ENCODE results near the gene PPP1CB.
"Not testable (repeated sequence)": the region's sequence is repeated elsewhere in the genome, so short reads cannot be mapped to it uniquely, and the experiment has no call there.

The PPP1CB gene

DNA sequence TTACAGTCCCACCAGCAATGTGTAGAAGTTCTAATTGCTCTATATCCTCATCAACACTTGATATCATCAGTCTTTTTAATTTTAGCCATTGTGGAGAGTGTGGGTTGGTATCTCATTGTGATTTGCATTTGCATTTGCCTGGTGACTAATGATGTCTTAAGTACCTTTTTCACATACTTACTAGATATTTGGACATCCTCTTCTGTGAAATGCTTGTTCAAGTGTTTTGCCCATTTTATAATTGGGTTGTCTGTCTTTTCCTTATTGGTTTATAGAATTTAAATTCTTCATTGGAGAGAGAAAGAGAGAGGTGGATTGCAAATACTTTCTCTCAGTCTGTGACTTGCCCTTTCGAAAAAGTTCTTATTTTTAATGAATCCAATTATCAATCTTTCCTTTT is 14.0 kb upstream of the PPP1CB start:
- no peak for DNase-seq (ENCODE audit: low read depth)
- TF ChIP-seq, protein P1, sequence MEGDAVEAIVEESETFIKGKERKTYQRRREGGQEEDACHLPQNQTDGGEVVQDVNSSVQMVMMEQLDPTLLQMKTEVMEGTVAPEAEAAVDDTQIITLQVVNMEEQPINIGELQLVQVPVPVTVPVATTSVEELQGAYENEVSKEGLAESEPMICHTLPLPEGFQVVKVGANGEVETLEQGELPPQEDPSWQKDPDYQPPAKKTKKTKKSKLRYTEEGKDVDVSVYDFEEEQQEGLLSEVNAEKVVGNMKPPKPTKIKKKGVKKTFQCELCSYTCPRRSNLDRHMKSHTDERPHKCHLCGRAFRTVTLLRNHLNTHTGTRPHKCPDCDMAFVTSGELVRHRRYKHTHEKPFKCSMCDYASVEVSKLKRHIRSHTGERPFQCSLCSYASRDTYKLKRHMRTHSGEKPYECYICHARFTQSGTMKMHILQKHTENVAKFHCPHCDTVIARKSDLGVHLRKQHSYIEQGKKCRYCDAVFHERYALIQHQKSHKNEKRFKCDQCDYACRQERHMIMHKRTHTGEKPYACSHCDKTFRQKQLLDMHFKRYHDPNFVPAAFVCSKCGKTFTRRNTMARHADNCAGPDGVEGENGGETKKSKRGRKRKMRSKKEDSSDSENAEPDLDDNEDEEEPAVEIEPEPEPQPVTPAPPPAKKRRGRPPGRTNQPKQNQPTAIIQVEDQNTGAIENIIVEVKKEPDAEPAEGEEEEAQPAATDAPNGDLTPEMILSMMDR (conservative IDR thresholded peaks at IDR 0.05; ENCODE audit: low read depth, low read length) = no peak

DNA sequence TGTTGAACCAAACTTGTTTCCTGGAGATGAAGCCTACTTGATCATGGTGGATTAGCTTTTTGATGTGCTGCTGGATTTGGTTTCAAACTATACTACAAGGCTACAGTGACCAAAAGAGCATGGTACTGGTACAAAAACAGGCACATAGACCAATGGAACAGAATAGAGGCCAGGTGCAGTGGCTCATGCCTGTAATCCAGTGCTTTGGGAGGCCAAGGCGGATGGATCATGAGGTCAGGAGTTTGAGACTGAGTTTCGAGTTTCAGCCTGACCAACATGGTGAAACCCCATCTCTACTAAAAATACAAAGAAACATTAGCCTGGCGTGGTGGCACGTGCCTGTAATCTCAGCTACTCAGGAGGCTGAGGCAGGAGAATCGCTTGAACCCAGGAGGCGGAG is 9.0 kb upstream of the PPP1CB start:
- DNase-seq (ENCODE audit: low read depth); H3K4me3 ChIP-seq (ENCODE audit: low read depth, low read length): not testable (repeated sequence)

More for the DNA sequence above, 14.0 kb upstream of the PPP1CB start:
- no peak overlapping the region for H3K4me3 ChIP-seq (ENCODE audit: low read depth, low read length)

DNA sequence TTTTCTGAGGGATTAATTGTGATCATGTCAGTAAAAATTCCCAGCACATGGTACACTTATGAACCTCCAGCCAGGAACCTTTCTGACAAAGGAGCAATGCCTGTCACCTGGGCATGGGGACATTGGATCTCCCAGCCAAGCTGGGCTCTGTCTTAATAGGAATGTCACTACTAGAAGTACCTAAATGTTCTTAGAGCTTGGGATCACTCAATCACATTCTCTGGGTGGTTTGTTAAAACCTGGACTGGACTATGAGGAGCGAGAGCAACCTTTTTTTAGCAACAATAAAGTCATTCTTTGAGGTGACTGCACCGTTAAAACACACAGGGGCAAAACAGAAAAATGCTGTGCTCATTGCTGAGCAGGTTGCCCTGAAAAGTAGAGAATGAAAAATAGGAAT is 6.4 kb upstream of the PPP1CB start:
- TF ChIP-seq, protein P1 (conservative IDR thresholded peaks at IDR 0.05; ENCODE audit: low read depth, low read length) = no peak
- no peak overlapping the region for H3K4me3 ChIP-seq (ENCODE audit: low read depth, low read length)
- no peak for DNase-seq (ENCODE audit: low read depth)

DNA sequence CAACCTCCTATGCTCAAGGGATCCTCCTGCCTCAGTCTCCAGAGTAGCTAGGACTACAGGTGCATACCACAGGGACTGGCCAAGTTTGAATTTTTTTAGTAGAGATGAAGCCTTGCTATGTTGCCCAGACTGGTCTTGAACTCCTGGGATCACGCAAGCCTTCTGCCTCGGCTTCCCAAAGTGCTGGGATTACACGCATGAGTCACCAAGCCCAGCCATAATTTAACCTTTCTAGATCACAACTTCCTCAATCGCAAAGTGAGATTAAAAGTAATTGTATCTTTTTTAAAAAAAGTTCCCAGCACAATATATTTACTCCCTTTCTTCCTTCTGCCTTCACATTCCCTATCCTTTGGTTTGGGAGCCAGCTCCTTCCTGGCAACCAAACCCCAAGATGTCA is 5.8 kb upstream of the PPP1CB start:
- no peak overlapping the region for H3K4me3 ChIP-seq (ENCODE audit: low read depth, low read length)
- TF ChIP-seq, protein P1 (conservative IDR thresholded peaks at IDR 0.05; ENCODE audit: low read depth, low read length) = no peak
- no peak for DNase-seq (ENCODE audit: low read depth)

DNA sequence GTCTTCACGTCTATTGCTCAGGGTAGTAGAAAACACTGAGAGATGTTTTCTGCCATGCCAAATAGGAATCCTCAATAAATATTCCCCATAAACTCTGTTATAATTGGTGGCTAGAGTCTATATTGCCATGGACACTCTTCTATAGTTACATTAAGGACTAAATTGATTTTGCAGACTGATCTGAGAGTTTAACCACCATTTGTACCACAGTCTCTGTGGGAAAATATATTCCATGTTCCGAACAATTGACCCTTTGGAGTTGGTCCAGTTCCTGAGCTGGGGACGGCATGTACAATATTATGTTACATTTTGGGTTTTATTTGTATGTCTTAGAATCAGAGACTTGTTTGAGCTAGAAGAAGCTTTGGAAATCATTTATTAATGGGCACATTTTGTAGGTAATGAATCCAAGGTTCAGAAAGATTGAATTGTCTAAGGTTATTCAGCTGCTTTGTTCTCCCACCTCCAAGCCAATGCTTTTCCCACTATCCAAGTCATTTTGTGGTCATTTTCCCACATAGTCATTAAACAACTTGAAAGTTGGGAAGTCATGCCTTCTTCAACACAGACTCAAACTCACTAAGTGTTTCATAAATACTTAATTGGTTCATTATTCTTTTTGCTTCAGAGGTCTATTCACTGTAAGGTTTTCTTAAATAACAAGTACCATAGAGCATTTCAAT is 5.1 kb upstream of the PPP1CB start:
- H3K4me3 ChIP-seq (ENCODE audit: low read depth, low read length) = no peak overlapping the region
- TF ChIP-seq, protein P1 (conservative IDR thresholded peaks at IDR 0.05; ENCODE audit: low read depth, low read length) = no peak
- peak; percentile 33 for DNase-seq (ENCODE audit: low read depth)

DNA sequence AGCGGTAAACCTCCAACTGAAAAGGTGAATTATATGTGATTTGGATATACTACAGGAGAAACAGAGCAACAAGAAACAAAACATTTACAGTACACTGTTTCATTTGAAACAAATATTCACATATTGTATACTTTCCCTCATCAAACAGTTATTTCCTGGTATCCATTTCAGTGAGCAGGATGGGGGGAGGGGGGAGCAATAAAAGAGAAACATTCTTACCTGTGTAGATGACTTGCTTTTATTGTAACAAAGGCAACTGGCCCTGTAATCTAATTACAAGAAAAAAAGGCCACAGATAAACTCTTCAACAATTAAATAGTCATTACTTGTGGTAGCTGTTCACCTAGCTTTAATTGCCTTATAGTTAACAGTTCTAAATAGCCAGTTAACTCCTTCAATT is 3.9 kb upstream of the PPP1CB start:
- TF ChIP-seq, protein P1 (conservative IDR thresholded peaks at IDR 0.05; ENCODE audit: low read depth, low read length) = no peak
- no peak for DNase-seq (ENCODE audit: low read depth)
- no peak overlapping the region for H3K4me3 ChIP-seq (ENCODE audit: low read depth, low read length)

DNA sequence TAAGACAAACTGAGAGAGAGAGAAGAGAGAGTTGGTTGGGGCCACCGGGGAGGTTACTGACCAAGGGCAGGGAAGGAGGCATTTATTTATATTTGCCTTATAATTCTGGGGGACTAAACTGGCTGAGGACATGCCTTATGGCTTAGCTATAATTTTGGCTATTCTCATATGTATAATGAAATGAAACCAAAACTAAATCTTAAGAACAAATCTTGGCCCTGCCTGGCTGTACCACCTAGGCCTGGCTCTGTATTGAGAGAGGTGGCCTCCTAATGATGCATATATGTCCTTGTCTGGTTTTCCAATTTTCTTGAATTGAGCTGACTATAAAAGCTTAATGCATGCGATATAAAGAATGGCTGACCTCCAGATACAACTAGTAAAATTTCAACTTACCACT is 3.5 kb upstream of the PPP1CB start:
- H3K4me3 ChIP-seq (ENCODE audit: low read depth, low read length) = no peak overlapping the region
- DNase-seq (ENCODE audit: low read depth) = no peak
- TF ChIP-seq, protein P1 (conservative IDR thresholded peaks at IDR 0.05; ENCODE audit: low read depth, low read length) = no peak
